ENCODE data around the gene CEP43.

DNA sequence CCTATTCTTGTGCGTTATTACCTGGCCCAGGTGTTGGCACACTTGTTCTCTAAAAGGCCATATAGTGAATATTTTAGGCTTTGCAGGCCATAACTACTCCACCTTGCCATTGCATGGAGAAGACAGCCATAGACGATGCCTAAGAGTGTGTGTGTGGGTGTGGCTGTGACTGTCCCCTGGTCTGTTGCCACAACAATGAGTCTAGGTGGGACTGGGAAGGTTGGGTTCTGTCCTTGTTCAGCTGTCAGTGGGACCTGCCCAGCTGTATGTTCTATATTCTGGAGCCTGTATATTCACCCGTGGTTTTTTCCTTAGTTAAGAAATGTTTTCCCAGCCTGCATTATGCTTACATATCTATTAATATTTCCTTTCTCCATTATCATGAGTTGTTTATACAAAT is 38.6 kb downstream of the CEP43 start:
- TF ChIP-seq JUN (IDR thresholded peaks at IDR 0.05; ENCODE audit: low read depth, low read length): no peak
- TF ChIP-seq CTCF (IDR thresholded peaks at IDR 0.05; ENCODE audit: control extremely low read depth in 1 of 3, insufficient read depth in 1 of 3, low read depth in 1 of 3, low read length in 3 of 3): no peak
- no peak for TF ChIP-seq BACH1 (IDR thresholded peaks at IDR 0.05; ENCODE audit: low read length)
- no peak for TF ChIP-seq POLR2A (IDR thresholded peaks at IDR 0.05; ENCODE audit: control extremely low read depth in 1 of 2, low read depth in 2 of 2, low read length in 2 of 2)
- no peak for TF ChIP-seq EZH2 (IDR thresholded peaks at IDR 0.05; ENCODE audit: low read depth, low read length, severe bottlenecking)
- TF ChIP-seq MAX (IDR thresholded peaks at IDR 0.05): no peak
- no peak for TF ChIP-seq EP300 (IDR thresholded peaks at IDR 0.05; ENCODE audit: borderline replicate concordance in 1 of 2, low read depth in 2 of 2, low read length in 2 of 2)
